Measurements from ENCODE around the gene USP34.

The USP34 gene

DNA sequence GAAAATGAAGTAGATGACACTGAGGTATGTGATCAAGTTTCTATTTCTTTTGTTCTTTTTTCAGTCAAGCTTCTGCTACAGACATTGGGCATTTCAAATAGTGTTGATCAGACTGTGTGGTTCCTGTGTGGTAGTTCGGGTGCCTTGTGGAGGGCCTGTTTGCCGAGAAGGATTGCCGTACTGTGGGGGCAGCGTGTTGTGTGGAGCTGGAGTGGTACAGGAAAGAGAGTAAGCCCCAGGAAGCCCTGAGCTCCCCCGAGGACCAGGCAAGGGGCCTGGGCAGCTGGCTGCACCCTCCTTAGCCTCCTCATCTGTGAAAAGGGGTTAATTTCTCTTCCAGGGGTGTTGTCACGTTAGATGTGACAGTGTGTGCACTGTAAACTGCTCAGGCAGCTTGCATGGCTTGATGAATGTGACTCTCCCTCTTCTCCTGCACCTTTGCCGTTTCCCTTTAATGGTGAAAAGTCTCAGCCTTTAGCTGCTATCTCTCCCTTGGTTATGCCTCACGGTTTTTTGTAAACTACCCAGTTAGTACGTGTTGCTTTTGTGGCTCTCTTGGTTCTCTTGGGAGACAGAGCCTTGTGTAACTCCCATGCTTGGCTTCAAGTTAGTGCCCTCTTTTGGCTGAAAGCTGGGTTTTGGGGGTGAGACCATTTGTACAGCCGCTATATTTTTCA lies 289.4 kb downstream of the USP34 start:
- Histone ChIP-seq H3K27me3 (replicated peaks; ENCODE audit: insufficient read depth, low read length) (no peaks in the 10 kb centered on the region), H3K4me1 (ENCODE audit: low read length) (peaks cover 14% of the 10 kb centered on the region), H3F3A (ENCODE audit: insufficient read depth, low read length) (0 out of 2 replicates have a peak, but pooled peaks cover under 1% of the 10 kb centered on the region), H3K9me2 (replicated peaks; ENCODE audit: insufficient read depth, low read length) (no peaks in the 10 kb centered on the region), H3K4me2 (ENCODE audit: low read depth, low read length) (no peak overlapping the region), H3K27ac (ENCODE audit: low read length) (no peak overlapping the region), H3K4me3 (ENCODE audit: low read length) (no peak overlapping the region), H2AFZ (ENCODE audit: low read length) (no peak overlapping the region), H3K9ac (ENCODE audit: low read length) (no peak overlapping the region), H3K79me2 (ENCODE audit: low read length) (peaks cover 49% of the 10 kb centered on the region), H3K36me3 (replicated peaks; ENCODE audit: insufficient read depth, low read length) (peaks cover 21% of the 10 kb centered on the region; the same call in 1 of the 2 replicates), H3K9me3 (replicated peaks; ENCODE audit: insufficient read depth, low read length) (no peaks in the 10 kb centered on the region), H4K20me1 (ENCODE audit: insufficient read depth, low read length) (no peaks in the 10 kb centered on the region)
- TF ChIP-seq EZH2 (optimal IDR thresholded peaks at IDR 0.05; ENCODE audit: low read depth, low read length): no peak
- no peak for TF ChIP-seq CTCF (IDR thresholded peaks at IDR 0.05; ENCODE audit: low read length)
- no peak for TF ChIP-seq EZH2phosphoT487 (IDR thresholded peaks at IDR 0.05; ENCODE audit: low read length)
- no peak for DNase-seq

GRCh38 chr2:61180686-61181085 lies 290.2 kb downstream of the USP34 start:
- H3K9ac ChIP-seq (ENCODE audit: low read length): no peak overlapping the region
- H3K27ac ChIP-seq (ENCODE audit: low read length): no peak overlapping the region
- H3K9me3 ChIP-seq (replicated peaks; ENCODE audit: insufficient read depth, low read length): no peaks in the 10 kb centered on the region
- peaks cover 49% of the 10 kb centered on the region for H3K79me2 ChIP-seq (ENCODE audit: low read length)
- peaks cover 14% of the 10 kb centered on the region for H3K4me1 ChIP-seq (ENCODE audit: low read length)
- H3K4me3 ChIP-seq (ENCODE audit: low read length): no peak overlapping the region
- H4K20me1 ChIP-seq (ENCODE audit: insufficient read depth, low read length): no peaks in the 10 kb centered on the region
- H3K27me3 ChIP-seq (replicated peaks; ENCODE audit: insufficient read depth, low read length): no peaks in the 10 kb centered on the region
- no peak overlapping the region for H3K4me2 ChIP-seq (ENCODE audit: low read depth, low read length)
- H3K9me2 ChIP-seq (replicated peaks; ENCODE audit: insufficient read depth, low read length): no peaks in the 10 kb centered on the region
- no peak for TF ChIP-seq EZH2 (optimal IDR thresholded peaks at IDR 0.05; ENCODE audit: low read depth, low read length)
- TF ChIP-seq EZH2phosphoT487 (IDR thresholded peaks at IDR 0.05; ENCODE audit: low read length): no peak
- no peak for TF ChIP-seq CTCF (IDR thresholded peaks at IDR 0.05; ENCODE audit: low read length)
- H3F3A ChIP-seq (ENCODE audit: insufficient read depth, low read length): no peaks in the 10 kb centered on the region
- peaks cover 13% of the 10 kb centered on the region; the same call in 1 of the 2 replicates for H3K36me3 ChIP-seq (replicated peaks; ENCODE audit: insufficient read depth, low read length)
- no peak for DNase-seq
- no peak overlapping the region for H2AFZ ChIP-seq (ENCODE audit: low read length)

DNA sequence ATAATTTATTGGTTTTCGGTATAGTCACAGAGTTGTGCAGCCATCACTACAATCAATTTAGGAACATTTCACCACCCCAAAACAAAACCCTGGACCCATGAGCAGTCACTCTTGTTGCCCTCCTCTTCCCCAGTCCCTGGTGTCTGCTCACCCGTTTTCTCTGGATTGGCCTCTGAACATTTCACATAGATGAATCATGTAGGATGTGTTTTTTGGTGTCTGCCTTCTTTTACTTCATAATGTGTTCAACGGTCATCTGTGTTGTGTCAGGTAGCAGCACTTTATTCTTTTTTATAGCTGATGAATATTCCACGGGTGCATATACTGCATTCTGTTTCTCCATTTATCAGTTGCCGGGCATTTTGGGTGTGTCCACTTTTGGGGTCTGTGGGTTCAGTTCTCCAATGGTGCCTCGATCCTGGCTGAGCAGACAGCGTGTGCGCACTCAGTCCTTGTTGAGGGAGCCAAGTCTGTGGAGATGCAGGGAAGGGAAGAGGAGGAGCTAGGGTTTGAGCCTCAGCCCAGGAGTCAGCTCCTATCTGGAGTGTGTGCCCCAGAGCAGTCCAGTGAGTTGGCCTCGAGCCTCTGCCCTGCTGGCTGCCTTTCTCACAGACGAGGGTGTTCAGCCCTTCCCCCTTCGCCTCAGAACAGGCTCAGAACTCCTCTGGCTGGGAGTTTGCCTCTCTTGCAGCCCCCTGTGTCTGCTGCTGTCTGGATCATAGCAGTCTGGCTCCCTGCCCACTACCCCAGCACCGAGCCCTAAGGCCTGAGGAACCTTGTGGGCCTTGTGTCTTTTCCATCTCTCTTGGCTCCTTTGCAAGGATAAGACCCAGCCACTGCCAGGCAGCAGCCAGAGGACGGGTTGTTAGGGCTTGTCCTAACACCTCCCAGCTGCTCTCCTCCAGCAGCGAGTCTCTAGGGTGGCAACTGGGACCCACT lies 290.9 kb downstream of the USP34 start:
- peaks cover 7% of the 10 kb centered on the region; the same call in 1 of the 2 replicates for H3K36me3 ChIP-seq (replicated peaks; ENCODE audit: insufficient read depth, low read length)
- H3K4me1 ChIP-seq (ENCODE audit: low read length): peaks cover 14% of the 10 kb centered on the region

More for the DNA sequence above, 290.9 kb downstream of the USP34 start:
- H3K27me3 ChIP-seq (replicated peaks; ENCODE audit: insufficient read depth, low read length): no peaks in the 10 kb centered on the region
- H3K27ac ChIP-seq (ENCODE audit: low read length): no peak overlapping the region
- H3K79me2 ChIP-seq (ENCODE audit: low read length): peaks cover 49% of the 10 kb centered on the region
- H3K9me3 ChIP-seq (replicated peaks; ENCODE audit: insufficient read depth, low read length): no peaks in the 10 kb centered on the region
- TF ChIP-seq CTCF (IDR thresholded peaks at IDR 0.05; ENCODE audit: low read length): no peak
- TF ChIP-seq EZH2 (optimal IDR thresholded peaks at IDR 0.05; ENCODE audit: low read depth, low read length): no peak
- no peak for TF ChIP-seq EZH2phosphoT487 (IDR thresholded peaks at IDR 0.05; ENCODE audit: low read length)
- H3F3A ChIP-seq (ENCODE audit: insufficient read depth, low read length): no peaks in the 10 kb centered on the region
- no peak overlapping the region for H3K9ac ChIP-seq (ENCODE audit: low read length)
- H4K20me1 ChIP-seq (ENCODE audit: insufficient read depth, low read length): no peaks in the 10 kb centered on the region
- no peak overlapping the region for H3K4me2 ChIP-seq (ENCODE audit: low read depth, low read length)
- H3K9me2 ChIP-seq (replicated peaks; ENCODE audit: insufficient read depth, low read length): no peaks in the 10 kb centered on the region
- H3K4me3 ChIP-seq (ENCODE audit: low read length): no peak overlapping the region
- H2AFZ ChIP-seq (ENCODE audit: low read length): no peak overlapping the region
- no peak for DNase-seq

Measured in MM.1S (cell line).